22Rv1 (cell line): Measurements from ENCODE around the gene PARVG.

Experiments
- H3K27ac ChIP-seq: fragments of 450-650 bp; 2 replicates; pipeline ENCODE4 v1.5.1; 2017
- CTCF ChIP-seq: fragments of 450-650 bp; IDR thresholded peaks from 2 replicates; pipeline ENCODE4 v1.5.1; 2017; ENCODE audit warnings: mild to moderate bottlenecking
- ZFX ChIP-seq: fragments of 450-650 bp; IDR thresholded peaks from 2 replicates; pipeline ENCODE4 v1.6.1; 2017; ENCODE audit warnings: antibody characterized with exemption, borderline replicate concordance

The PARVG gene

DNA sequence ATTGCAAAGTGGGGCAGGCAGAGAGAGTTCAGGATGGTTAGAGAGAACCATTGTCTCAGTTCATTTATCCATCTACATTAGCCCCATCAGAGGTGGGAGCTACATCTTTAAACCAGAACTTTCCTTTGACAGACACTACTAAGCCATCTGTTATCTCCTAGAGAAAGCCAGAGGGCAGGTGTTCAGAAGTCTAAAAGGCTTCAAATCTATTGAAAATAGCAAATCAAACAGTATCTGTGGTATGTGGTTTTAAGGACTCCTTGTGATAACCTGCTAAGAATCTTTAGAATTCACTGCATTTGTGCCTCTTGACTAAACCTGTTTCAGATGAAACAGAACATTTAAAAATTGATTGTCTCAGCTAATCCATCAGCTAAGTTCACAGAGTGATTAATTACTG, 43.9 kb upstream of the PARVG start:
- H3K27ac ChIP-seq, result no peak overlapping the region
- TF ChIP-seq CTCF (no peak), ZFX (no peak)

- no peak for TF ChIP-seq CTCF
- no peak for TF ChIP-seq ZFX
- no peak overlapping the region for H3K27ac ChIP-seq
Measured at GRCh38 chr22:44137415-44137814, 43.3 kb upstream of the PARVG start.

GRCh38 chr22:44139773-44140172, 41.0 kb upstream of the PARVG start:
- H3K27ac ChIP-seq, result no peak overlapping the region
- TF ChIP-seq ZFX (no peak), CTCF (no peak)

- no peak overlapping the region for H3K27ac ChIP-seq
- no peak for TF ChIP-seq CTCF
Measured at GRCh38 chr22:44142421-44143104, 38.2 kb upstream of the PARVG start.

DNA sequence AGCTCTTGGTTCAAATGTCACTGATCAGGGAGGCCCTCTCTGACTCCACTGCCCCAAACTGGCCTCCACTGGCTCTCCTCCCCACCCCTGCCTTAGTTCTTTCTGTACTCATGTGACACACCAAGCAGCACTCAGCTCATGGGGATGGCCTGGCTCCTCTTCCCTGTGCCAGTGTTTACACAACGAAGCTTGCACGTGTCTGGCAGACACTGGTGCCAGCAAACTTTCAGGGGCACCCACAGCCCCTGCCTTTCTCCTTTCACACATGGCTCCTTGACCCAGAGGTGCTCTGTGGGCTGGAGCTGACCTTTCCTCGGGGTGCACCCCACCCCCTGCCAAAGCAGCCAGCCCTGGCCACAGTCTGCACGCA, 37.6 kb upstream of the PARVG start:
- TF ChIP-seq CTCF (no peak), ZFX (no peak)
- H3K27ac ChIP-seq, result no peak overlapping the region

- no peak overlapping the region for H3K27ac ChIP-seq
- TF ChIP-seq CTCF (no peak), ZFX (no peak)
Measured at GRCh38 chr22:44143579-44143978, 37.1 kb upstream of the PARVG start.

- H3K27ac ChIP-seq, result no peak overlapping the region
- TF ChIP-seq ZFX (no peak), CTCF (no peak)
Measured at GRCh38 chr22:44144046-44144569, 36.6 kb upstream of the PARVG start.
